ENCODE results near the gene SMYD3. TPM values are rescaled to one million over a fixed set of nuclear protein-coding genes. Genes with fewer than 3 reads are reported as not detected.

SMYD3 gene
- total RNA-seq, 1 experiment from 2014 or later = 17.4 TPM

DNA sequence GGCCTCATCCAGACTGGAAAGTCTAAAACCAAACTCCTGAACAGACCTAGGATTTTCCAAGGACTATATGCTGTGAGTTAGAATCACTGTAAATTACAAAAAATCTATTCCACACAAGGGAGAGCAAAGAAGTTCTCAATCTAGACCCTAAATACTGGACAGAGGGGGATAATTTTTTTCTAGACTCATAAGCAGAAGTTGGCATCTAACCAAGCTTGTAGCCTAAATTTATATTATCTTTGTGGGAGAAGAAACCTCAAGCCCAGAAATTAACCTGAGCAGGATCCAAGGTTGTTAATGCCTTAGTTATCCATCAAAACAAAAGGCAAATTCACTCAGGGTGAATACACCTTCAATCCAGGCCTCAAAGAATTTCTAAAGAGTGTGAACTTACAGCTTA, 290.2 kb downstream of the SMYD3 start:
- TF ChIP-seq, protein P1, sequence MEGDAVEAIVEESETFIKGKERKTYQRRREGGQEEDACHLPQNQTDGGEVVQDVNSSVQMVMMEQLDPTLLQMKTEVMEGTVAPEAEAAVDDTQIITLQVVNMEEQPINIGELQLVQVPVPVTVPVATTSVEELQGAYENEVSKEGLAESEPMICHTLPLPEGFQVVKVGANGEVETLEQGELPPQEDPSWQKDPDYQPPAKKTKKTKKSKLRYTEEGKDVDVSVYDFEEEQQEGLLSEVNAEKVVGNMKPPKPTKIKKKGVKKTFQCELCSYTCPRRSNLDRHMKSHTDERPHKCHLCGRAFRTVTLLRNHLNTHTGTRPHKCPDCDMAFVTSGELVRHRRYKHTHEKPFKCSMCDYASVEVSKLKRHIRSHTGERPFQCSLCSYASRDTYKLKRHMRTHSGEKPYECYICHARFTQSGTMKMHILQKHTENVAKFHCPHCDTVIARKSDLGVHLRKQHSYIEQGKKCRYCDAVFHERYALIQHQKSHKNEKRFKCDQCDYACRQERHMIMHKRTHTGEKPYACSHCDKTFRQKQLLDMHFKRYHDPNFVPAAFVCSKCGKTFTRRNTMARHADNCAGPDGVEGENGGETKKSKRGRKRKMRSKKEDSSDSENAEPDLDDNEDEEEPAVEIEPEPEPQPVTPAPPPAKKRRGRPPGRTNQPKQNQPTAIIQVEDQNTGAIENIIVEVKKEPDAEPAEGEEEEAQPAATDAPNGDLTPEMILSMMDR (IDR thresholded peaks at IDR 0.05) = no peak
- TF ChIP-seq SIN3A (IDR thresholded peaks at IDR 0.05; ENCODE audit: borderline replicate concordance, insufficient read depth, low read depth, low read length) (no peak), POLR2AphosphoS5 (IDR thresholded peaks at IDR 0.05; ENCODE audit: low read depth, low read length) (no peak), TCF7L2 (IDR thresholded peaks at IDR 0.05; ENCODE audit: low read depth, low read length) (no peak)
- TF ChIP-seq, protein P2, sequence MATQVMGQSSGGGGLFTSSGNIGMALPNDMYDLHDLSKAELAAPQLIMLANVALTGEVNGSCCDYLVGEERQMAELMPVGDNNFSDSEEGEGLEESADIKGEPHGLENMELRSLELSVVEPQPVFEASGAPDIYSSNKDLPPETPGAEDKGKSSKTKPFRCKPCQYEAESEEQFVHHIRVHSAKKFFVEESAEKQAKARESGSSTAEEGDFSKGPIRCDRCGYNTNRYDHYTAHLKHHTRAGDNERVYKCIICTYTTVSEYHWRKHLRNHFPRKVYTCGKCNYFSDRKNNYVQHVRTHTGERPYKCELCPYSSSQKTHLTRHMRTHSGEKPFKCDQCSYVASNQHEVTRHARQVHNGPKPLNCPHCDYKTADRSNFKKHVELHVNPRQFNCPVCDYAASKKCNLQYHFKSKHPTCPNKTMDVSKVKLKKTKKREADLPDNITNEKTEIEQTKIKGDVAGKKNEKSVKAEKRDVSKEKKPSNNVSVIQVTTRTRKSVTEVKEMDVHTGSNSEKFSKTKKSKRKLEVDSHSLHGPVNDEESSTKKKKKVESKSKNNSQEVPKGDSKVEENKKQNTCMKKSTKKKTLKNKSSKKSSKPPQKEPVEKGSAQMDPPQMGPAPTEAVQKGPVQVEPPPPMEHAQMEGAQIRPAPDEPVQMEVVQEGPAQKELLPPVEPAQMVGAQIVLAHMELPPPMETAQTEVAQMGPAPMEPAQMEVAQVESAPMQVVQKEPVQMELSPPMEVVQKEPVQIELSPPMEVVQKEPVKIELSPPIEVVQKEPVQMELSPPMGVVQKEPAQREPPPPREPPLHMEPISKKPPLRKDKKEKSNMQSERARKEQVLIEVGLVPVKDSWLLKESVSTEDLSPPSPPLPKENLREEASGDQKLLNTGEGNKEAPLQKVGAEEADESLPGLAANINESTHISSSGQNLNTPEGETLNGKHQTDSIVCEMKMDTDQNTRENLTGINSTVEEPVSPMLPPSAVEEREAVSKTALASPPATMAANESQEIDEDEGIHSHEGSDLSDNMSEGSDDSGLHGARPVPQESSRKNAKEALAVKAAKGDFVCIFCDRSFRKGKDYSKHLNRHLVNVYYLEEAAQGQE (IDR thresholded peaks at IDR 0.05; ENCODE audit: insufficient read depth in 1 of 2, low read depth in 2 of 2, low read length in 1 of 2) = no peak
- Histone ChIP-seq H3K4me3 (ENCODE audit: low read depth in 2 of 2, low read length in 2 of 2) (no peak overlapping the region), H3K36me3 (ENCODE audit: control insufficient read depth, insufficient read depth, low read length) (no peaks in the 10 kb centered on the region), H3K27me3 (ENCODE audit: control insufficient read depth, insufficient read depth, low read length) (no peaks in the 10 kb centered on the region), H3K27ac (ENCODE audit: low read length) (no peak overlapping the region), H3K4me1 (ENCODE audit: control insufficient read depth, insufficient read depth, low read length) (no peaks in the 10 kb centered on the region; the same call in 1 of the 2 replicates), H3K9me3 (ENCODE audit: control insufficient read depth, insufficient read depth, low read depth, low read length) (no peaks in the 10 kb centered on the region)
- ChIA-PET CTCF (no interaction called here), POLR2A (no interaction called here)
- DNase-seq (ENCODE audit: low read depth, low spot score) = no peak
- in situ Hi-C loops (cut with HindIII; ENCODE audit: low pct_unique_long_range_greater_than_20kb, low sequenced_read_pairs) = no loop called here
- no TSS peak for BruUV-seq (replicated peaks)
- ATAC-seq = no peak
- intact Hi-C loops (cut with micrococcal nuclease; ENCODE audit: unreplicated experiment) = no loop called here

DNA sequence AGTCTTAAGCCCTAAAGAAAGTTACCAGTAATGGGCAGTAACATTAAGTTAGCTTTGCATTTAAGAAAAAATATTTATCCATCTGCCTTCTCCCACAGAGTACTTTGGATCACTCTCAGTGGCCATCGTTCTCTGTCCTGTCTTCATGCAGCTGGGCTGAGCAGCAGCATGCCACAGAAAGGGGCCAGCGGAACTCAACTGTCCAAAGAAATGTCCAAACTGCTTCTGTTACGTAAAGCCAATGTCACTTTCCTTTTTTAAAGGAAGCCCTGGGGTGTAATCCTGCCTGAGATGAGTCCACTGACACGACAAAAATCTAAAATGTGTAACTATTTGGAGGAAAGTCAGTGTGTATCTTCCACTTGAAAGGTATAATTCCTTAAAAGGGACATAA, 291.6 kb downstream of the SMYD3 start:
- in situ Hi-C loops (cut with HindIII; ENCODE audit: low pct_unique_long_range_greater_than_20kb, low sequenced_read_pairs) (no loop called here), intact Hi-C loops (cut with micrococcal nuclease; ENCODE audit: unreplicated experiment) (no loop called here)
- ATAC-seq = no peak
- Histone ChIP-seq H3K27ac (ENCODE audit: low read length) (no peak overlapping the region), H3K36me3 (ENCODE audit: control insufficient read depth, insufficient read depth, low read length) (no peaks in the 10 kb centered on the region), H3K4me3 (ENCODE audit: low read depth in 2 of 2, low read length in 2 of 2) (no peak overlapping the region), H3K4me1 (ENCODE audit: control insufficient read depth, insufficient read depth, low read length) (no peaks in the 10 kb centered on the region; the same call in 1 of the 2 replicates), H3K9me3 (ENCODE audit: control insufficient read depth, insufficient read depth, low read depth, low read length) (no peaks in the 10 kb centered on the region), H3K27me3 (ENCODE audit: control insufficient read depth, insufficient read depth, low read length) (no peaks in the 10 kb centered on the region)
- BruUV-seq (replicated peaks) = no TSS peak
- ChIA-PET POLR2A (no interaction called here), CTCF (no interaction called here)
- no peak for DNase-seq (ENCODE audit: low read depth, low spot score)
- TF ChIP-seq, protein P1 (IDR thresholded peaks at IDR 0.05) = no peak
- no peak for TF ChIP-seq POLR2AphosphoS5 (IDR thresholded peaks at IDR 0.05; ENCODE audit: low read depth, low read length)
- TF ChIP-seq, protein P2 (IDR thresholded peaks at IDR 0.05; ENCODE audit: insufficient read depth in 1 of 2, low read depth in 2 of 2, low read length in 1 of 2) = no peak
- no peak for TF ChIP-seq TCF7L2 (IDR thresholded peaks at IDR 0.05; ENCODE audit: low read depth, low read length)

Measured in Panc1 (cell line).